ENCODE measurements around the gene CGREF1. TPM values are rescaled to one million over a fixed set of nuclear protein-coding genes. Genes with fewer than 3 reads are reported as not detected.

Gene CGREF1
- total and polyA plus RNA-seq, 9 donors, result 0.76 to 6.7 (median 2.2) TPM

DNA sequence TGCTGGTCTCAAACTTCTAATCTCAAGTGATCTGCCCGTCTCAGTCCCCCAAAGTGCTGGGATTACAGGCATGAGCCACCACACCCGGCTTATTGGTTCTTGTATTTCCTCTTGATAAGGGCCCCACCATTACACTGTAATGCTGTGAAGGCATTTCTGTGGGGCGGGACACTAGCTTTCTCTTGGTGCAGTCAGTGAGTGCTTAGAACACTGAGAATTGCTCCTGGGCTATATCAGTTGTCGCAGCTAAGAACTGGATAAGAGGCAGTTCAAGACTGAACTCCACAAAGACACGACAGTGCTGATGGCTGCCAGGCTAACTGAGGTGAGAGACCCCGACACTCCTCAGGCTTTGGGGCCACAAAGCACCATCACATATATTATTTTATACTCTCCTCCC is 30.3 kb downstream of the CGREF1 start:
- H3K4me3 ChIP-seq (ENCODE audit: low read length), result no peak overlapping the region
- DNase-seq, result no peak
- no peak overlapping the region for H3K27ac ChIP-seq (ENCODE audit: low read length)
- peaks cover 31% of the 10 kb centered on the region for H3K4me1 ChIP-seq (ENCODE audit: control insufficient read depth, insufficient read depth, low read length)
- peaks cover 4% of the 10 kb centered on the region for H3K27me3 ChIP-seq (ENCODE audit: control insufficient read depth, insufficient read depth, low read length)
- peaks cover 3% of the 10 kb centered on the region for H3K36me3 ChIP-seq (ENCODE audit: control insufficient read depth, insufficient read depth, low read length)
- no peaks in the 10 kb centered on the region for H3K9me3 ChIP-seq (replicated peaks; ENCODE audit: control insufficient read depth, low read depth, low read length)
- 88% methylated on average over 3 of the region's 6 CpGs for WGBS (ENCODE audit: insufficient coverage)

DNA sequence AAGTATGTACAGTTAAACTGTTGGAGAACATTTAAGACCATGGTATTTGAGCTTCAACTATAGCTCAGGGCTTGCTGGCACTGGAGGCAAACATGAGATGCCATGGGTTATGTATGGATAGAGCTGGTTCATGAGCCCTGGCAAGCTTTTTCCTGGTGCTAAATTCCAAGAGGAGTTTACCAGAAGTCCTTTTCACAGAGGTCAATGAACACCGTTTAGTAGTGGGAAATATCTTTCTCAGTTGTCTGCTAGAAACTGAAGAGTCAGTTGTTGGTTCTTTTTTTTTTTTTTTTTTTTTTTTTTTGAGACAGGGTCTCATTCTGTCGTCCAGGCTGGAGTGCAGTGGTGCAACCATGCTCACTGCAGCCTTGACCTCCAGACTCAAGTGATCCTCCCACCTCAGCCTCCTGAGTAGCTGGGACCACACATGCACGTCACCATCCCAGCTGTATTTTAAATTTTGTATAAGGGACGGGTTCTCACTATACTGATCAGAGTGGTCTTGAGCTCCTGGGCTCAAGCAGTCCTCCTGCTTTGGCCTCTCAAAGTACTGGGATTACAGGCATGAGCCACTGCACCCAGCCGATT is 31.0 kb downstream of the CGREF1 start:
- H3K27ac ChIP-seq (ENCODE audit: low read length), result no peak overlapping the region
- no peak overlapping the region for H3K4me3 ChIP-seq (ENCODE audit: low read length)
- H3K27me3 ChIP-seq (ENCODE audit: control insufficient read depth, insufficient read depth, low read length), result peaks cover 4% of the 10 kb centered on the region
- no peak for DNase-seq
- 94% methylated on average over 2 of the region's 5 CpGs for WGBS (ENCODE audit: insufficient coverage)
- peaks cover 38% of the 10 kb centered on the region for H3K4me1 ChIP-seq (ENCODE audit: control insufficient read depth, insufficient read depth, low read length)
- H3K36me3 ChIP-seq (ENCODE audit: control insufficient read depth, insufficient read depth, low read length), result peaks cover 6% of the 10 kb centered on the region
- H3K9me3 ChIP-seq (replicated peaks; ENCODE audit: control insufficient read depth, low read depth, low read length), result no peaks in the 10 kb centered on the region

DNA sequence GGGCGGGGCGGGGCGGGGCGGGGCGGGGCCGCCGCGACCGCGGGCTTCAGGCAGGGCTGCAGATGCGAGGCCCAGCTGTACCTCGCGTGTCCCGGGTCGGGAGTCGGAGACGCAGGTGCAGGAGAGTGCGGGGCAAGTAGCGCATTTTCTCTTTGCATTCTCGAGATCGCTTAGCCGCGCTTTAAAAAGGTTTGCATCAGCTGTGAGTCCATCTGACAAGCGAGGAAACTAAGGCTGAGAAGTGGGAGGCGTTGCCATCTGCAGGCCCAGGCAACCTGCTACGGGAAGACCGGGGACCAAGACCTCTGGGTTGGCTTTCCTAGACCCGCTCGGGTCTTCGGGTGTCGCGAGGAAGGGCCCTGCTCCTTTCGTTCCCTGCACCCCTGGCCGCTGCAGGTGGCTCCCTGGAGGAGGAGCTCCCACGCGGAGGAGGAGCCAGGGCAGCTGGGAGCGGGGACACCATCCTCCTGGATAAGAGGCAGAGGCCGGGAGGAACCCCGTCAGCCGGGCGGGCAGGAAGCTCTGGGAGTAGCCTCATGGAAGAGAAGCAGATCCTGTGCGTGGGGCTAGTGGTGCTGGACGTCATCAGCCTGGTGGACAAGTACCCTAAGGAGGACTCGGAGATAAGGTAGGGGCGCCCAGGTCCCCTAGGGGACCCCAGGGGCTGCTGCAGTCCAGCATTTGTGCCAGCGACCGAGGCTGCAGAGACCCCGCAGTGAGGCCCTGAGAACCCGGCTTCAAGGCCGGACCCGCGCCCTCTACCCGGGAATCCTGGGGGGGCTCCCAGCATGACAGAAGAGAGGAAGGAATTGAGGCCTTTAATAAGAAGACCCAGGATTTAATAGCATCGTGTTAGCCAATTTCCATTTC is 32.0 kb downstream of the CGREF1 start, which contains the start of gene KHK:
KHK (plus strand) TSS at position 49 of the 870 bp plus-strand sequence; CDS start at position 537, 488 bp downstream.
- no peaks in the 10 kb centered on the region for H3K9me3 ChIP-seq (replicated peaks; ENCODE audit: control insufficient read depth, low read depth, low read length)
- peak within 1 kb of the TSS; percentile 62 for H3K4me3 ChIP-seq (ENCODE audit: low read length)
- peak within 1 kb of the TSS; percentile 71 for H3K27ac ChIP-seq (ENCODE audit: low read length)
- peaks cover 11% of the 10 kb centered on the region for H3K36me3 ChIP-seq (ENCODE audit: control insufficient read depth, insufficient read depth, low read length)
- peaks cover 4% of the 10 kb centered on the region for H3K27me3 ChIP-seq (ENCODE audit: control insufficient read depth, insufficient read depth, low read length)
- WGBS (ENCODE audit: insufficient coverage), result 3% methylated on average over 51 of the region's 54 CpGs
- no peak for DNase-seq
- peaks cover 48% of the 10 kb centered on the region for H3K4me1 ChIP-seq (ENCODE audit: control insufficient read depth, insufficient read depth, low read length)

DNA sequence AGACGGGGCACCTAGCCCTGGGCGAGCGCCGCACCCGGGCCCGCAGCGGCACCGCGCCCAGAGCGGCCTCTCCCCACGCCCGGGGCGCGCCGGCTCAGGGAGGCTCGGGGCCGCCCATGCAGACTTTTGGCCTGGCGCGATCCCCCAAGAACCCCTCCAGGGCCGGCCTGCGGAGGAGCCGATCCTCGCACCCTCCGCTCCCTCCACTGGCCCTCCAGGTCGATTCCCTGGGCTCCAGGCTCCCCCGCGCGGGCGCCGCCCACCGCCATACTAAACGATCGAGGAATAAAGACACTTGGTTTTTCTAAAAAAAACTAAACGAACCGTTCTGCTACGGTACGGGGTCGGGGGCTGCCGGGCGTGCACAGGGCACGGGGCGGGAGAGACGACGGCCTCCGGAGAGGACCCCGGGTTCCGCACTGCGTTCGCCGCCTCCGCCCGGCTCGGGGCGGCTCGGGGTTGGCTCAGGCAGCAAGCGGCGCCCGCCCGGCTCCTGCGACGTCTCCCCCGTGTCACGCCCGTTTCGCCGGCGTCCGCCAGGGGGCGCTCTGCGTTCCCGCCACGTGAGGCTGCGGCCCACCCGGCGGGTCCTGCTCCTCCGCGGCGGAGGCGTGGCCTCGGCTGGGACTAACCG is 32.7 kb downstream of the CGREF1 start:
- no peaks in the 10 kb centered on the region for H3K9me3 ChIP-seq (replicated peaks; ENCODE audit: control insufficient read depth, low read depth, low read length)
- peak overlapping the region; percentile 71 for H3K27ac ChIP-seq (ENCODE audit: low read length)
- peaks cover 4% of the 10 kb centered on the region for H3K27me3 ChIP-seq (ENCODE audit: control insufficient read depth, insufficient read depth, low read length)
- under 1% methylated on average over 79 of the region's 81 CpGs for WGBS (ENCODE audit: insufficient coverage)
- H3K4me3 ChIP-seq (ENCODE audit: low read length), result peak overlapping the region; percentile 62
- peaks cover 14% of the 10 kb centered on the region for H3K36me3 ChIP-seq (ENCODE audit: control insufficient read depth, insufficient read depth, low read length)
- peak; percentile 97 for DNase-seq
- H3K4me1 ChIP-seq (ENCODE audit: control insufficient read depth, insufficient read depth, low read length), result peaks cover 55% of the 10 kb centered on the region

DNA sequence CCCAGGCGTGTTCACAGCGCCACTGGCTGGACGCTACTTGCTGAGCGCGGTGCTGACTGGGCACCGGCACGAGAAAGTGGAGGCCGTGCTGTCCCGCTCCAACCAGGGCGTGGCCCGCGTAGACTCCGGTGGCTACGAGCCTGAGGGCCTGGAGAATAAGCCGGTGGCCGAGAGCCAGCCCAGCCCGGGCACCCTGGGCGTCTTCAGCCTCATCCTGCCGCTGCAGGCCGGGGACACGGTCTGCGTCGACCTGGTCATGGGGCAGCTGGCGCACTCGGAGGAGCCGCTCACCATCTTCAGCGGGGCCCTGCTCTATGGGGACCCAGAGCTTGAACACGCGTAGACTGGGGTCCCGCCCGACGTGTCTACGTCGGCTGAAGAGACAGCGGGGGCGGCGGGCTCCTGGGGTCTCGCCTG is 33.2 kb downstream of the CGREF1 start:
- peaks cover 14% of the 10 kb centered on the region for H3K36me3 ChIP-seq (ENCODE audit: control insufficient read depth, insufficient read depth, low read length)
- peaks cover 61% of the 10 kb centered on the region for H3K4me1 ChIP-seq (ENCODE audit: control insufficient read depth, insufficient read depth, low read length)
- peak; percentile 78 for DNase-seq
- peak overlapping the region; percentile 62 for H3K4me3 ChIP-seq (ENCODE audit: low read length)
- H3K27me3 ChIP-seq (ENCODE audit: control insufficient read depth, insufficient read depth, low read length), result peaks cover 4% of the 10 kb centered on the region
- whole genome bisulfite sequencing (ENCODE audit: insufficient coverage), result 3% methylated on average over 38 of the region's 38 CpGs
- peak overlapping the region; percentile 4 for H3K27ac ChIP-seq (ENCODE audit: low read length)
- H3K9me3 ChIP-seq (replicated peaks; ENCODE audit: control insufficient read depth, low read depth, low read length), result no peaks in the 10 kb centered on the region

DNA sequence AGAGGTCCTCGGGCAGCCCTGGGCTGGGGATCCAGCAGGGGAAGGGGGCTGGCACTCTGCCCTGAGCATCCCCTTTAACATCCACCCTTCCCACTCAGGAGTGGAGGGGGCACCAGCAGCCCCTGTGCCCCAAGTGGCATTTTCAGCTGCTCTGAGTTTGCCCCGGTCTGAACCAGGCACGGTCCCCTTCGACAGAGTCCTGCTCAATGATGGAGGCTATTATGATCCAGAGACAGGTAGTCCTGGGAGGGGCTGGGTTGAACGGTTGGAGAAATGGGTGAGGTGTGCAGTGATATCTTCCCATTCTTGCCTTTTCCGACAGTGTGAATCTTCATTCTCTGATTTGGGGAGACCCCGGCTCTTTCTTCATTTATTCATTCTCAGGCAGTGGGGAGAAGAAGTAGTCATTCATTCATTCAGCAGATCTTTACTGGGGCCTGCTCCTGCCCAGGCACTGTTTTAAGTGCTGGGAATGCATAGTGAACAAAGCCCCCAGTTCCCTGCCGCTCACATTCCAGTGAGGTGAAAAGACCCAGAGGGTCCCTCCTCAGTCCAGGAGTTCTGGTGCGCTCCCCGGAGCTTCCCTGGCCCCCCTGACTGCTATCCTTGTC is 33.8 kb downstream of the CGREF1 start:
- Histone ChIP-seq H3K4me1 (ENCODE audit: control insufficient read depth, insufficient read depth, low read length) (peaks cover 66% of the 10 kb centered on the region), H3K36me3 (ENCODE audit: control insufficient read depth, insufficient read depth, low read length) (peaks cover 14% of the 10 kb centered on the region), H3K27ac (ENCODE audit: low read length) (peak overlapping the region; percentile 4), H3K9me3 (replicated peaks; ENCODE audit: control insufficient read depth, low read depth, low read length) (no peaks in the 10 kb centered on the region), H3K27me3 (ENCODE audit: control insufficient read depth, insufficient read depth, low read length) (peaks cover 4% of the 10 kb centered on the region), H3K4me3 (ENCODE audit: low read length) (peak overlapping the region; percentile 62)
- no peak for DNase-seq
- 51% methylated on average over 6 of the region's 10 CpGs for WGBS (ENCODE audit: insufficient coverage)

DNA sequence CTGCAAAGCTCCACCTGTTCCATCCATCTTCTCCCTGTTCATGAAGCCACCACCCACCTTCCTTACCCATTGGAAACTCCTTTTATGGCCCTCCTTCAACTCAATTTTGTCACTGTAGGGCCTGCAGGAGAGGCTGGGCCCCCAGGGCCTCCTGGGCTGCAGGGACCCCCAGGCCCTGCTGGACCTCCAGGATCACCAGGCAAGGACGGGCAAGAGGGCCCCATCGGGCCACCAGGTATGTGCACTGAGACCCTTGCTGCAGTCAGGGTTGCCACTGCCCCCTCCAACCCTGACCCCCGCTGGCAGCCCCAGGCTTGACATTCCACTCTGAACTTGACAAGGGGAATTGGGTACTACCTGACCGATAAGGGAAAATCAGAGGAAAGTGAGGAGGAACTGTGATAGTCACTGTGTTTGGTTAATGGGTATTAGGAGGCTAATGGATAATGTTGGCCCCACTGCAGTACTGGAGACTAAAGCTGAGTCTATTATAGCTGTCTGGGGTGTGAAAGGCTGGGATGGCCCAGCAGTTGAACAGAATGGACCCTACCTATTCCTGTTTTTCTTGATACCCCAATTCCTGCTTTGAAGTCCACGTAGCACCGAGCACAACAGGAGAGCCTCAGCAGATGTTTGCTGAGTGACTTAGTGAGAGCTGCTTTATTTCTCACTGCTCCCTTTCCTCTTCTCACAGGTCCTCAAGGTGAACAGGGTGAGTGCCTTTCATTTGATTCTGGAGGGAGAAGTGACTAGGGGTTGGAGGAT is 34.4 kb downstream of the CGREF1 start:
- 83% methylated on average over 4 of the region's 6 CpGs for WGBS (ENCODE audit: insufficient coverage)
- Histone ChIP-seq H3K9me3 (replicated peaks; ENCODE audit: control insufficient read depth, low read depth, low read length) (no peaks in the 10 kb centered on the region), H3K27ac (ENCODE audit: low read length) (no peak overlapping the region), H3K4me3 (ENCODE audit: low read length) (no peak overlapping the region), H3K4me1 (ENCODE audit: control insufficient read depth, insufficient read depth, low read length) (peaks cover 73% of the 10 kb centered on the region), H3K27me3 (ENCODE audit: control insufficient read depth, insufficient read depth, low read length) (peaks cover 4% of the 10 kb centered on the region), H3K36me3 (ENCODE audit: control insufficient read depth, insufficient read depth, low read length) (peaks cover 14% of the 10 kb centered on the region)
- DNase-seq, result no peak

DNA sequence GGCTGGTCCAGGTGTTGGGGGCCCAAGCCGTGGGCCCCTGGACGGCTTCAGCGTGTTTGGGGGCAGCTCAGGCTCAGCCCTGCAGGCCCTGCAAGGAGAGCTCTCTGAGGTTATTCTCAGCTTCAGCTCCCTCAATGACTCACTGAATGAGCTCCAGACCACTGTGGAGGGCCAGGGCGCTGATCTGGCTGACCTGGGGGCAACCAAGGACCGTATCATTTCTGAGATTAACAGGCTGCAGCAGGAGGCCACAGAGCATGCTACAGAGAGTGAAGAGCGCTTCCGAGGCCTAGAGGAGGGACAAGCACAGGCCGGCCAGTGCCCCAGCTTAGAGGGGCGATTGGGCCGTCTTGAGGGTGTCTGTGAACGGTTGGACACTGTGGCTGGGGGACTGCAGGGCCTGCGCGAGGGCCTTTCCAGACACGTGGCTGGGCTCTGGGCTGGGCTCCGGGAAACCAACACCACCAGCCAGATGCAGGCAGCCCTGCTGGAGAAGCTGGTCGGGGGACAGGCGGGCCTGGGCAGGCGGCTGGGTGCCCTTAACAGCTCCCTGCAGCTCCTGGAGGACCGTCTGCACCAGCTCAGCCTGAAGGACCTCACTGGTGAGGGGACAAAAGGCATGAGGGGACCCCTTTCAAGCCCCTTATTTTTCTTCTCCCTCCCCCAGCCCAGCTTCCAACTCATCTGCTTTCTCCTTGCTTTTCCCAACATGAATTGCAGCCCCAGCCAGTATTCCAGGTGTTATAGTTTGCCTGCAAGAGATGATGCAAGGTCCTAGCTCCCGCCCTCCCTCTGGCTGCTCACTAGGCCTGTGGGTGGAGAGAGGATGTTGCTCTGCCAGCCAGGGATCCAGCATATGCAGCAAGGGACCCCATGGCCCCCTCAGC is 35.3 kb downstream of the CGREF1 start:
- no peak for DNase-seq
- no peaks in the 10 kb centered on the region for H3K9me3 ChIP-seq (replicated peaks; ENCODE audit: control insufficient read depth, low read depth, low read length)
- H3K4me3 ChIP-seq (ENCODE audit: low read length), result no peak overlapping the region
- H3K36me3 ChIP-seq (ENCODE audit: control insufficient read depth, insufficient read depth, low read length), result peaks cover 14% of the 10 kb centered on the region
- WGBS (ENCODE audit: insufficient coverage), result 77% methylated on average over 18 of the region's 20 CpGs
- peaks cover 4% of the 10 kb centered on the region for H3K27me3 ChIP-seq (ENCODE audit: control insufficient read depth, insufficient read depth, low read length)
- H3K4me1 ChIP-seq (ENCODE audit: control insufficient read depth, insufficient read depth, low read length), result peaks cover 79% of the 10 kb centered on the region
- peak overlapping the region; percentile 83 for H3K27ac ChIP-seq (ENCODE audit: low read length)

Measured in muscle of leg (tissue), 11 donors.